MM.1S (cell line): Measurements from ENCODE around the gene TSPOAP1.

Experiments
- CTCF ChIP-seq: fragments of 300-600 bp; sonication (generic); IDR thresholded peaks from 2 replicates; pipeline ENCODE4 v1.5.1; 2016; ENCODE audit warnings: antibody characterized with exemption, low read length, mixed read lengths
- EZH2 ChIP-seq: fragments of 300-600 bp; sonication (generic); optimal IDR thresholded peaks from 2 replicates; pipeline ENCODE3; 2017; ENCODE audit warnings: low read depth, mild to moderate bottlenecking, antibody characterized with exemption, low read length, mixed read lengths
- EZH2phosphoT487 ChIP-seq: fragments of 300-600 bp; sonication (generic); IDR thresholded peaks from 2 replicates; pipeline ENCODE4 v1.6.1; 2018; ENCODE audit warnings: antibody characterized with exemption, low read length

DNA sequence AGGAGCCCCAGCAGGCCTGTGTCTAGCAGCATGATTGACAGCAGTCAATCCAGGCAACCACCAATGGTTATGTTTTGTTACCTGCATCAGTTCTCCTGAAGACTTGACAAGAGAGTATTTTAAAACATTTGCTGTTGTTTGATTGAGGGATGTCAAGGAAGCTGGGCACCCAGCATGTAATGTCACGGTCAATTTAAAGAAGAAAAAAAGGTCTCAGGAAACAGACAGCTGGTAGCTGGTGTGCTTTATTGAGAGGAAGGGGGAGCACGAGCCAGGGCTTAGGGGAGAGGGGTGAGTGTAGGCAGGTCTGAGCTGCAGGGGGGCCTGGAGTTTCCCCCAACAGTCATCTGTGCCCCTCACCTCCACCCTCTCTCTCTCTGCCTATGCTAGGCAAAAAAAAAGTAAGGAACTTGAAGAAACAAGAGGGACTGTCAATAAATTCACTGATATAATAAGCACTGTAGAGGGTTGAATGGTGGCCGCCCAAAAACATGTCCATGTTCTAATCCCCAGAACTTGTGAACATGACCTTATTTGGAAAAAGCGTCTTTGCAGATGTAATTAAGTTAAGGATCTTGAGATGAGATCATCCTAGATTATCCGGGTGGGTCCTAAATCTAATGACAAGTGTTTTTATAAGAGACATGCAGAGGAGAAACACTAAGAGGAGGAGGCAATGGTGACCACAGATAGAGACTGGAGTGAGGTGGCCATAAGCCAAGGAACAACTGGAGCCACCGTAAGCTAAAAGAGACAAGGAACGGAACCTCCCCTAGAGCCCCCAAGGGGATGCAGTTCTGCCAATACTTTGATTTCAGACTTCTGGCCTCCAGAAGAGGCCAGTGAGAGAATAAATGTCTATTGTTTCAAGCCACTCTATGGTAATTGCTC is 14.5 kb downstream of the TSPOAP1 start:
- TF ChIP-seq CTCF (no peak), EZH2 (no peak), EZH2phosphoT487 (no peak)
